ENCODE data around the gene PCBP3.
"Not testable (repeated sequence)": the region's sequence is repeated elsewhere in the genome, so short reads cannot be mapped to it uniquely, and the experiment has no call there.

PCBP3 gene

DNA sequence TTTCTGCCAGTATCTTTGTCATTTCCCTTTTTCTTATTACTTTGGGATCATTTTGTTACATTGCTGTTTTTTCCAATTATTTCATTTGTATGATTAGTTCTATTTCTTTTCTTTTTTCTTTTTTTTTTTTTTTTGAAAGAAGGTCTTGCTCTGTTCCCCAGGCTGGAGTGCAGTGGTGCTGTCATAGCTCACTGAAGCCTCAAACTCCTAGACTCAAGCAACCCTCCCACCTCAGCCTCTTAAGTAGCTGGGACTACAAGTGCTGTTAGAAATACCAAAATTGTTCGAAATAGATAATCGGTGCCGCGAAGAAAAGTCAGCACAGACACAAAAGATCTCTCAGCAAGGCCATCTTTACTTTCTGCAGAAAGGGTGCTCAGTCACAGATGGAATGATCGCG, 311.4 kb downstream of the PCBP3 start:
- DNase-seq = no peak

- no peak for DNase-seq
Measured at GRCh38 chr21:45957551-45957950, 314.0 kb downstream of the PCBP3 start.

- no peak for DNase-seq
Measured at GRCh38 chr21:45957981-45958600, 314.6 kb downstream of the PCBP3 start.

DNA sequence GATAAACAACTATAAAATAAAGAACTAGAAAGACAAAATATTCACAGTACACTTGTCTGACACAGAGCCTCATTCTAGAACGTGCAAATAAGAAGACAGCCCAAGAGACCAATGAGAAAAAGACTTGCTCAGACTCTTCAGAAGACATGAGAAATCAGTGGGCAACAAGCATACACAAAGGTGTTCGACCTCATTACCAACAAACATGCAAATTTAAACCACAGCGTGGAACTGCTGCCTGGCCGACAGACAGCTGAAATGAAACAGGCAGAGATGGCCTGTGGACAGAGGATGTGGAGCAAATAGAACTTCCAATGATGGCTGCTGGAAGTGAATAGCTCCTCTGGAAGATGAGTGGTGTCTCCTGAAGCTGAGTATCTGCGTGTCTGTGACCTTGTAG, 315.7 kb downstream of the PCBP3 start:
- no peak for DNase-seq

DNA sequence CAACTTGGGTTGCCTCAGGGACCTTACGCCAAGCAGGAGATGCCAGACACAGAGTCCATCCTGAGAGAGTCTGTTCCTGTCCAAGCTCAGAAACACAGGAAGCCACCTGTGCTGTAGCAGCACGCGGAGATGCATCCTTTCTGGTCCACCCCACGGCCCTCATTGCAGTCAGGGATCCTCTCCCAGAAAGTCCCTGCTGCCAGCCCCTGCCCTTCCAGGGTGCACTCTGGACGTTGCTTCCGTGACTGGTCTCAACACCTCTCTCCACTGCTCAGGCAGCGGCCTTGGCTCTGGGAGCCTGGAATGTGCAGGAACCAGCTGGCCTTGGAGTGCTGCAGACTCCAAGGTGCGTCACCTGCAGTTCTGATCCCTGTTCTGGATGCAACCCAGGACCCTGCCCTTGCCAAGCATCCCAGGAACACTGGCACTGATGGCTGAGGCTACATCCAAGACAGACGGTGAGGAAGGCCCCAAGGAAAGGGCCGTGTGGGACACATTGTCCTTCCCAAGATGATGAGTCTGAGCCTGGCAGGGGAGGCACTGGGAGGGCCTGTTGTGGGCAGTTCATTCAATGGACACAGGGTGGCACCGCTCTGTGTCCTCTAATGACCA, 316.4 kb downstream of the PCBP3 start:
- DNase-seq = no peak

DNA sequence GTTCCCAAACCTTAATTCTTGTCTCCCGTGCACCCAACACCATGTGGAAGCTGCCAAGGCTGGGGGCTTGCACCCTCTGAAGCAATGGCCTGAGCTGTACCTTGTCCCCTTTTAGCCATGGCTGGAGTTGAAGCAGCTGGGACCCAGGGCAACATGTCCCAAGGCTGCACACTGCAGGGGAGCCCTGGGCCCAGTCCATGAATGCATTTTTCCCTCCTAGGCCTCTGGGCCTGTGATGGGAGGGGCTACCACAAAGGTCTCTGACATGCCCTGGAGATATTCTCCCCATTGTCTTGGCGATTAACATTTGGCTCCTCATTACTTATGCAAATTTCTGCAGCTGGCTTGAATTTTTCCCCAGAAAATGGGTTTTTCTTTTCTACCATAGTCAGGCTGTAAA, 317.9 kb downstream of the PCBP3 start:
- not testable (repeated sequence) for DNase-seq

GRCh38 chr21:45962531-45963231, 319.2 kb downstream of the PCBP3 start:
- DNase-seq = no peak

GRCh38 chr21:45963232-45963570, 319.7 kb downstream of the PCBP3 start:
- DNase-seq = no peak

DNA sequence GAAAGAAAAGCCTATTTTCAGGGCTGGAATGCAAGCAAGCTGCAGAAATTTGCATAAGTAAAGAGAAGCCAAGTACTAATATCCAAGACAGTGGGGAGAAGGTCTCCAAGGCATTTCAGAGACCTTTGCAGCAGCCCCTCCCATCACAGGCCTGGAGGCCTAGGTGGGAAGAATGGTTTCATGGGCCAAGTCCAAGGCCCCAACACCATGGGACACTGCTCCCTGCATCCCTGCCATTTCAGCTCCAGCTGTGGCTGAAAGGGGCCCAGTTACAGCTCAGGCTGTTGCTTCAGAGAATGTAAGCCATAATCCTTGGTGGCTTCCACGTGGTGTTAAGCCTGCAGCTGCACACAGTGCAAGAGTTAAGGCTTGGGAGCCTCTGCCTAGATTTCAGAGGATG, 321.1 kb downstream of the PCBP3 start:
- DNase-seq = no peak

DNA sequence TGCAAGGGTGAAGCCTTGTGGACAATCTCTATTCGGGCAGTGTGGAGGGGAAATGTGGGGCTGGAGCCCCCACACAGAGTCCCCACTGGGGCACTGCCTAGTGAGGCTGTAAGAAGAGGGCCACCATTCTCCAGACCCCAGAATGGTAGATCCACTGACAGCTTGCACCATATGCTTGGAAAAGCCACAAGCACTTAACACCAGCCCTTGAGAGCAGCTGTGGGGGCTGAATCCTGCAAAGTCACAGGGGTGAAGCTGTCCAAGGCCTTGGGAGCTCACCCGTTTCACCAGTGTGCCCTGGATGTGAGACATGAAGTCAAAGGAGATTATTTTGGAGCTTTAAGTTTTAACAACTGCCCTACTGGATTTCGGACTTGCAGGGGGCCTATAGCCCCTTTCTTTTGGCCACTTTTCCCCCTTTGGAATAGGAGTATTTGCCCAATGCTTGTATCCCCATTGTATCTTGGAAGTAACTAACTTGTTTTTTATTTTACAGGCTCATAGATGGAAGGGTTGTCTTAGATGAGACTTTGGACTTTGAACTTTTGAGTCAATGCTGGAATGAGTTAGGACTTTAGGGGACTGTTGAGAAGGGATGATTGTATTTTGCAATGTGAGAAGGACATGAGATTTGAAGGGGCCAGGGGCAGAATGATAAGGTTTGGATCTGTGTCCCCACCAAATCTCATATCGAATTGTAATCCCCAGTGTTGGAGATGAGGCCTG, 321.7 kb downstream of the PCBP3 start:
- no peak for DNase-seq

DNA sequence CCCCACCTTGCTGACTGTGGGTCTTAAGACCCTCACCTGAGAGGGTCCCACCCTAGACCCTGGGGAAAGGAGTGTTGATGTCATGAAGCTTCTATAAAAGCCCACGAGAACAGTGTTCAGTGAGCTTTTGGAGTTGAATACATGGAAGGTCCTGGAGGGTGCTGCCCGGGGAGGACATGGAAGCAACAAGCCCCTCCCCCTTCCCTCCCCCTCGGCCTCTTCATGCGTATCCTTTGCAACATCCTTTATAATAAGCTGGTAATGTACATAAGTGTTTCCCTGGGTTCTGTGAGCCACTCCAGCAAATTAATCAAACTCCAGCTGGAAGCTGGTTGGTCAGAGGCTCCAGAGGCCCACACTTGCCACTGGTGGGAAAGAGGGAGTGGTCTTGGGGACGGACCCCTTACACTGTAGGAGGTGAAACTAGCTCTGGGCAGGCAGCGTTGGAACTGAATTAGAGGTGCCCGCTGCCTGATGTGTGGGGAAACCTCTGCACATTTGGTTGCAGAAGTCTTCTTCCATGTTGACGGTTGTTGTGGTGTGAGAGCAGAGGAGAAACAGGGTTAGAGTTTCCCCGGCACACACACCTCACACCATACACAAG, 323.4 kb downstream of the PCBP3 start:
- no peak for DNase-seq

DNA sequence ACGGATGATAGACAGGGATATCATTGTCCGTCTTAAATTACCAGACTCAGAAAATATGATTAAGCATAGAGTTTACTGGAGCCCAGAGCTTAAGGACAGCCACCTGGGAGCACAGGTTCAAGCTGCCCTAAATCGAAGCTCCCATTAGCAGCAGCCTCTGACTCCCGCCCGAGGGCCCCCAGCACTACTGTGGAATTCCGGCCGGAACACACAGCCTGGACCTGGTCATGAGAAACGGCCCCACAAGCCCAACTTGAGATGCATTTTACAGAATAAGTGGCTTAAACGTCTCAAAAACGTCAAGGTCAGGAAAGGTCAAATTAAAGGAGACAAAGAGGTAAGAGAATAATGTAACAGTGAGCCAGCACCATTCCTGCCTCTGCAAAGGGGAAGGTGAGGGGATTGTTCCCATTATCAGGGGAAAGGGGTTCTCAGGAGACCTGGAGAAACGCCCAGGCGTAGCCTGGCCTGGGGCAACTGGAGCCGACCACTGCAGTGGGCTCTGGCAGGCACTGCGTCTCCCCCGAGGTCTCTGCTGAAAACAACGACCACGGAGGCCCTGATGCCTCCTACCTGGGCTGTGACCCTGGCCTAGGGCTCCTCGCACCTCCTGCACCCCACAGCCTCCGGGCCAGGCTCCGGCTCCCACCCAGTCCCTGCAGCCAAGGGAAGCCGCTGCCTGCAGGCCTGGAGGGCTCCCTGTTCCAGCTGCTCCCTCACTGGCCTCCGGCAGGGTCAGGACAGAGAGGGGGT, 326.6 kb downstream of the PCBP3 start:
- no peak for DNase-seq

DNA sequence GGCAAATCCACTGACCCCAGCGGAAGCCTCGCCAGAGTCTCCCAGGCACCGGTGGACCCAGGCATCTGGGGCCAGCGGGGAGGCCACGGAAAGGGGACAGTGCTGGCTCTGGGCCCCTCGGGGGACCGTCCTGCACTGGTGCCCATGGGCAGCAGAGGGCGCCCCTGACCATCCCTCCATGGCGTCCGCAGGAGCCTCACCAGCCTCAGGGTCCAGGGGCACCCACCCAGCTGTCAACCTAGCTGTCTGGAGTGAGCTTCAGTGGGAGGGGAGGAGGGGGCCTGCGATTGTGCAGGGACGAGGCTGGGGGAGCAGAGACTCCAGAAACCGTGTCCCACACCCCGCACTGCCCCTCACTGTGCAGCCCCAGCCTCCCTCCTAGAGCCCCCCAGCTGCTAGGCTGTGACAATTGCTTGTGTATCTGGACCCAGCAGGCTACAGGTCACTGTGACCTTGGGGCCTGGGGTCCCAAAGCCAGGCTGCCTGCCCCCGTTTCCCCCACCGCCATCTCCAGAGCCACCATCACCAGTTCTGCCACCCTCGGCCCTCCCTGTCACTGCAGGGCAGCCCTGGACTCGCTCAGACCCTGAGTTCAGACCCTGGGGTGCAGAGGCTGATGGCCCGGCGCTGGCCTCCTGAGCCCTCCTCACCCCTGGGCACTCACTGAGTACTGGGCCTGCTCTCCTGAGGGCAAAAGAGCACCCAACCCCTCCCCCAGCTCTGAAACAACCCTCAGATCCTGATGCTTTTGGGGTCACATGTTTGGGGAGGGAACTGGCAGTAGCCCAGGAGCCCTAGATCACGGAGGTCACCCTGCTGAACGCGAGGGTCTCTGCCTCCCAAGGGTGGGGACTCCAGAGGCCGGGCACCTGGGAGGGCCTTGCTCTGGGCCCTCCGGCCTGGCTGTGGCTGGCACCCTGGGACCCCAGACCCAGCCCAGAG, 327.4 kb downstream of the PCBP3 start:
- DNase-seq = peak; percentile 13

DNA sequence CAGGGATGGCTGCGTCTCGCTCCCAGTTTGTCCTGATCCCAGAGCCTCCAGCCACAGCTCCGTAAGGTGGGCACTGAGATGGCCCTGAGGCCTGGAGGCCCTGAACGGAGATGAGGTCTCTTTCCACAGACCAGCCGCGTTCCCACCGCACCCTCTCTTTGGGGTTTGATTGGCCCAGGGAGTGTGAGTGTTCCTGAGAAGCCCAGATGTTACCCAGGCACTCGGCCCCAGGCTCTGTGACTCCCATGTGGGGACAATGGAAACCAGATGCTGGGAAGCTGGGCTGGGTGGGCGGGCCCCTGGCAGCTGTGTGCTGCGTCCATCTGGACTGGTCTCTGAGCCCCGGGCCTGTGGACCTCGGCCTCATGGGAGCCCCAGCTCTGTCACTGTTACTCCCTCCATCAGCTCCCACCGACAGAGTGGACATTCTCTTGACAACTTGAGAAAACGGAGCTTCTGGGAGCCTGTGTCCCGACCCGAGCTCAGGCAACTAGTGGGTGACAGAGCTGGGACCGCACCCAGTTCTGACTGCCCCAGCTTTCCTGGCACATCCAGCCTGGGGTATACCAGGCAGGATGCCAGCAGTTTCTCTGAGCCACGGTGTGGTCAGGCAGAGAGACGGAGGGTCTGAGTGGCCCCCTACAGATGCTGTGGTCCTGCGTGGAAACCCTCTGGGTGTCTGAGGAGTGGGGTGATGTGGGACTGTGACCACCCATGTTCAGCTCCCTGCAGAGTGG, 328.3 kb downstream of the PCBP3 start:
- DNase-seq = no peak

GRCh38 chr21:45972353-45972715, 328.8 kb downstream of the PCBP3 start:
- no peak for DNase-seq

GRCh38 chr21:45972716-45973474, 329.4 kb downstream of the PCBP3 start:
- peak; percentile 38 for DNase-seq

DNA sequence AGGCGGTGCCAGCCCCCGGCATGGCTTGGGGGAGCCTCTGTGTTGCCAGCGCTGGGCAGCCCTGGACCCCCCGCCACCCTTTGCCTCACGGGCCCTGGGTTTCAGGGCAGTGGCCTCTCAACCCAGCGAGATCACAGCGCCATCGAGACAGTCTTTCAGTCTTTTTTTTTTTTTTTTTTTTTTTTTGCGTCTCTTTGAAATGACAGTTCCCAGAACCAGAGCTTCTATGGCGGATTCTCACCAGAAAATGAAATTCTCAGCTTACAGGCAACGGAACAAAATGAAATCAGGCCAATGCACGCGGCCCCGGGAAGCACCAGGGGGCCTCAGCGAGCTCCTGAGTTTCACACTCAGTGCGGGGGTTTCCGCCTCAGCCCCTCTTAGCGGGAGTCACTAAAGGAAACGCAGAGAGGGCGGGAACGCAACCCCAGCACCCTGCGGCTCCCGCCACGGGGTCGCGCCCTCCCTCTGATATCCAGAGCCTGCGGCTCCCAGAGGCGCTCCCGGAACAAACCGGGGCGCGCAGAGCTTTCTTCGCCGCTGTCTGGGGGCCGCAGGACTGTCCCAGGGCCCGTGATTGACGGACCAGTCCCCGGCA, 330.0 kb downstream of the PCBP3 start:
- DNase-seq = peak; percentile 82

- DNase-seq = no peak
Measured at GRCh38 chr21:45974073-45975019, 330.8 kb downstream of the PCBP3 start.
